ENCODE data around the gene PRDM16.

- no peak for TF ChIP-seq MAFK (IDR thresholded peaks at IDR 0.05; ENCODE audit: partially characterized antibody)
- TF ChIP-seq POLR2A (IDR thresholded peaks at IDR 0.05; ENCODE audit: low read length), result no peak
- no peak for TF ChIP-seq EP300 (IDR thresholded peaks at IDR 0.05)
- no peak for TF ChIP-seq ZFP36 (IDR thresholded peaks at IDR 0.05; ENCODE audit: borderline replicate concordance, partially characterized antibody)
- no peak for TF ChIP-seq CTCF (IDR thresholded peaks at IDR 0.05)
- no peak for TF ChIP-seq HOXB13 (CRISPR knock-in tag; IDR thresholded peaks at IDR 0.05; ENCODE audit: low read depth)
- no peak for TF ChIP-seq HOXB5 (CRISPR knock-in tag; IDR thresholded peaks at IDR 0.05)
- no peak for TF ChIP-seq PHF8 (IDR thresholded peaks at IDR 0.05; ENCODE audit: borderline replicate concordance, low read depth)
- TF ChIP-seq ELK1 (IDR thresholded peaks at IDR 0.05; ENCODE audit: low read depth, low read length), result no peak
- TF ChIP-seq ESRRA (IDR thresholded peaks at IDR 0.05; ENCODE audit: borderline replicate concordance, low read length), result no peak
- TF ChIP-seq RFX5 (IDR thresholded peaks at IDR 0.05), result no peak
- no peak for TF ChIP-seq EHF (CRISPR knock-in tag; IDR thresholded peaks at IDR 0.05)
- TF ChIP-seq JUN (IDR thresholded peaks at IDR 0.05), result no peak
Measured at GRCh38 chr1:3433076-3433475, 364.1 kb downstream of the PRDM16 start.

All from A549 (cell line).